HEK293T (cell line): Measurements from ENCODE around the gene SLC6A13.

Experiments
- CTCF ChIA-PET: fragments of 350-600 bp; formaldehyde crosslinking; extraction: SDS; loops from one replicate; lab custom pipeline; 2021; ENCODE audit warnings: antibody characterized with exemption, inconsistent platforms; lab: Yijun Ruan, JAX
- POLR2A ChIA-PET: fragments of 350-600 bp; formaldehyde crosslinking; extraction: SDS; loops from one replicate; lab custom pipeline; 2020; ENCODE audit warnings: antibody characterized with exemption, inconsistent platforms; lab: Yijun Ruan, JAX
- DNase-seq: peaks from one replicate; pipeline ENCODE4 v3.0.0; 2012; ENCODE audit warnings: mixed read lengths; ENCODE audit errors: extremely low spot score
- ARNT ChIP-seq: fragments of 450-650 bp; IDR thresholded peaks from 2 replicates; pipeline ENCODE4 v1.6.1; 2017; ENCODE audit warnings: mild to moderate bottlenecking
- BHLHE40 ChIP-seq: fragments of 450-650 bp; IDR thresholded peaks from 2 replicates; pipeline ENCODE4 v1.6.1; 2016; ENCODE audit warnings: mild to moderate bottlenecking, moderate library complexity, borderline replicate concordance
- CTBP1 ChIP-seq: fragments of 450-650 bp; IDR thresholded peaks from 2 replicates; pipeline ENCODE4 v1.6.1; 2016; ENCODE audit warnings: borderline replicate concordance
- ELF4 ChIP-seq: fragments of 450-650 bp; IDR thresholded peaks from 2 replicates; pipeline ENCODE4 v1.6.1; 2017; ENCODE audit warnings: antibody characterized with exemption
- FOXA1 ChIP-seq: fragments of 450-650 bp; IDR thresholded peaks from 2 replicates; pipeline ENCODE4 v1.6.1; 2016; ENCODE audit warnings: mild to moderate bottlenecking
- FOXK2 ChIP-seq: fragments of 450-650 bp; IDR thresholded peaks from 2 replicates; pipeline ENCODE4 v1.6.1; 2016; ENCODE audit warnings: mild to moderate bottlenecking
- FOXM1 ChIP-seq: fragments of 450-650 bp; IDR thresholded peaks from 2 replicates; pipeline ENCODE4 v1.6.1; 2017; ENCODE audit warnings: mild to moderate bottlenecking, borderline replicate concordance
- HDGF ChIP-seq: fragments of 450-650 bp; IDR thresholded peaks from 2 replicates; pipeline ENCODE4 v1.6.1; 2017; ENCODE audit warnings: antibody characterized with exemption, borderline replicate concordance
- L3MBTL2 ChIP-seq: fragments of 450-650 bp; conservative IDR thresholded peaks from 2 replicates; pipeline ENCODE4 v1.6.1; 2016; ENCODE audit warnings: mild to moderate bottlenecking
- LEF1 ChIP-seq: fragments of 450-650 bp; IDR thresholded peaks from 2 replicates; pipeline ENCODE4 v1.6.1; 2017; ENCODE audit warnings: mild to moderate bottlenecking, borderline replicate concordance
- NFRKB ChIP-seq: fragments of 450-650 bp; IDR thresholded peaks from 2 replicates; pipeline ENCODE4 v1.6.1; 2016; ENCODE audit warnings: mild to moderate bottlenecking, moderate library complexity
- PKNOX1 ChIP-seq: fragments of 450-650 bp; IDR thresholded peaks from 2 replicates; pipeline ENCODE4 v1.6.1; 2016
- SP1 ChIP-seq: fragments of 450-650 bp; IDR thresholded peaks from 2 replicates; pipeline ENCODE4 v1.6.1; 2017
- SUZ12 ChIP-seq: fragments of 450-650 bp; IDR thresholded peaks from 2 replicates; pipeline ENCODE4 v1.6.1; 2016; ENCODE audit warnings: mild to moderate bottlenecking
- TARDBP ChIP-seq: fragments of 450-650 bp; IDR thresholded peaks from 2 replicates; pipeline ENCODE4 v1.6.1; 2016
- ZNF384 ChIP-seq: fragments of 450-650 bp; IDR thresholded peaks from 2 replicates; pipeline ENCODE4 v1.6.1; 2016

The SLC6A13 gene

GRCh38 chr12:174124-174523, 88.5 kb downstream of the SLC6A13 start:
- TF ChIP-seq SP1 = no peak
- no peak for TF ChIP-seq ZNF384
- no peak for TF ChIP-seq CTBP1
- no peak for TF ChIP-seq BHLHE40
- no peak for TF ChIP-seq ARNT
- TF ChIP-seq FOXK2 = no peak
- TF ChIP-seq TARDBP = no peak
- TF ChIP-seq L3MBTL2 = no peak
- TF ChIP-seq SUZ12 = no peak
- no peak for TF ChIP-seq PKNOX1
- TF ChIP-seq HDGF = no peak
- no peak for TF ChIP-seq ELF4
- no peak for TF ChIP-seq FOXM1
- TF ChIP-seq LEF1 = no peak
- TF ChIP-seq NFRKB = no peak
- TF ChIP-seq FOXA1 = no peak
- ChIA-PET POLR2A (no interaction called here), CTCF (interaction anchor here (1.4 kb wide), 1 partner anchor 21 kb away, joined by 3 read pairs; no protein-coding TSS in a partner anchor)
- DNase-seq = no peak

GRCh38 chr12:172732-173161, 89.9 kb downstream of the SLC6A13 start:
- POLR2A ChIA-PET = no interaction called here
- no peak for TF ChIP-seq ELF4
- no peak for TF ChIP-seq FOXA1
- TF ChIP-seq CTBP1 = no peak
- no peak for TF ChIP-seq FOXK2
- no peak for TF ChIP-seq ARNT
- TF ChIP-seq NFRKB = no peak
- no peak for TF ChIP-seq LEF1
- no peak for TF ChIP-seq ZNF384
- TF ChIP-seq HDGF = no peak
- TF ChIP-seq SP1 = no peak
- TF ChIP-seq PKNOX1 = no peak
- no peak for TF ChIP-seq TARDBP
- no peak for TF ChIP-seq L3MBTL2
- CTCF ChIA-PET = no interaction called here
- no peak for DNase-seq

GRCh38 chr12:171743-172676, 90.6 kb downstream of the SLC6A13 start:
- CTCF ChIA-PET = interaction anchor here (0.8 to 1.8 kb wide), 3 partner anchors 22 to 48 kb away, joined by 3 to 5 read pairs (median 3); no protein-coding TSS in a partner anchor
- no peak for TF ChIP-seq FOXK2
- TF ChIP-seq SP1 = no peak
- TF ChIP-seq SUZ12 = no peak
- no peak for TF ChIP-seq BHLHE40
- TF ChIP-seq ARNT = no peak
- TF ChIP-seq ELF4 = no peak
- TF ChIP-seq TARDBP = no peak
- TF ChIP-seq FOXA1 = no peak
- TF ChIP-seq LEF1 = no peak
- no peak for TF ChIP-seq PKNOX1
- no peak for TF ChIP-seq HDGF
- TF ChIP-seq NFRKB = no peak
- no peak for TF ChIP-seq L3MBTL2
- no peak for TF ChIP-seq CTBP1
- TF ChIP-seq ZNF384 = no peak
- no peak for TF ChIP-seq FOXM1
- POLR2A ChIA-PET = no interaction called here
- no peak for DNase-seq

GRCh38 chr12:171276-171675, 91.4 kb downstream of the SLC6A13 start:
- TF ChIP-seq ARNT = no peak
- TF ChIP-seq ZNF384 = no peak
- TF ChIP-seq FOXA1 = no peak
- TF ChIP-seq BHLHE40 = no peak
- TF ChIP-seq TARDBP = no peak
- DNase-seq = no peak
- CTCF ChIA-PET = interaction anchor here (0.8 to 1.8 kb wide), 3 partner anchors 21 to 49 kb away, joined by 3 to 5 read pairs (median 3); no protein-coding TSS in a partner anchor
- POLR2A ChIA-PET = no interaction called here
